ENCODE measurements around the gene KLK8.
"Not testable (repeated sequence)": the region's sequence is repeated elsewhere in the genome, so short reads cannot be mapped to it uniquely, and the experiment has no call there.

The KLK8 gene

DNA sequence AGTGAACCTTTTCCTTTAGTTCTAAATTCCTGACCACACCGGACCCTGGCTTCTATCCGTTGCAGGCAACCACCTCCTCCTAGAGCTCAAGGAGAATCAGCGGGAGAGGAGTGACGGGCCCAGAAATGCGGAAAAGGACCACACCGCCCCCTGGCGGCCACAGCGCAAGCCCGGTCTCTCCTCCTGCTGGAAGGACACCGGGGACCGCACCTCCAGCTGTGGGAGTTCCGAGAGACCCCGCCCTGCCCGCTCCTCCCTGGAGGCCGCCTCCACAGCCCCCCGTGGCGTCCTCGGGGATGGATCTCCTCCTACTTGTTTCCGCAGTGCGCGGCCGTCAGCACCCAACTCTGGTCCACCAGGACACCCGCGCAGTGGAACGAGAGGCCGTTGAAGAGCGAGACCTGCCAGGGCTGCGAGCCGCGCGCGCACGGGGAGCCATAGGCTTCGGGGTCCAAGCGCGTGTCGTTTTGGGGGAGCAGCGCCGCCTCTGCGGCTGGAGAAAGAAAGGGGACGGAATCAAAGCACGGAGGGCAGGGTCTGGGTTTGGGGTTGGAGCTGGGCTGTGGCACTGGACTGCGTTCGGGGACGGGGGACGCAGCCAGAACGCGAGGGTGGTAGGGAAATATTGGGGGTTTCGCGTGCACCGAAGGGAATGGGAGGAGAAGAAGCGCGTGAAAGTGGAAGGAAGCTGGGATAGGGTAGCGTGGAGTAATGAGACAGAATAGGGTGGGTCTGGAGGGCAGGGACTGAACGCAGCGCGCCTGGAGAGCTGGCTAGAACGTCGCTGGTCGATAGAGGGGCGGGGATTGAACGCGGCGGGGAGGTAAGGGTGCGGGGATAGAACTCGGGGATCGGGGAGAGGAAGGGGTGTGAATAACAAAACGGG is 15.6 kb upstream of the KLK8 start:
- peak; percentile 54 for DNase-seq

DNA sequence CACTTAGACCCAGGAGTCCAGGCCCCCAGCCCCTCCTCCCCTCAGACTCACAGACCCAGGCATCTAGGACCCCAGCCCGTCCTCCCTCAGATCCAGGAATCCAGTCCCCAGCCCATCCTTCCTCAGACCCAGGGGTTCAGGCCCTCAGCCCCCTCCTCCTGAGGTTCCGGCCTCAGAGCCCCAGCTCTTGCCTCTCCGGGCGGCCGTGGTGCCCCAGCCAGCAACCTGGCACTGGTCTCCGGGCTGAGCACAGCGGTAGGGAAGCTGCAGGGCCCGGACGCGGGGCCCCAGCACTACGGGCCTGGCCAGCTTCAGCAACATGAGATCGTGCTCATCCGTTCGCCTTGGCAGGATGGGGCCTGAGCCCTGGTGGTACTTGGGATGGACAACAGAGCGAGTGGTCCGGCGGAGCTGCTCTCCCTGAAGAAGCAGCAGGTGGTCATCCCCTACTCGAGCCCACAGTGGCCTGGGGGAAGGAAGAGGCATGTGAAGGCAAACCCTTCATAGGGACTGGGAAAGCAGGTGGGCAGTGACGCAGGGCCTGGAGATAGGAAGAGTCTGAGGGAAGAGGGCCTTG is 14.4 kb upstream of the KLK8 start:
- no peak for DNase-seq

DNA sequence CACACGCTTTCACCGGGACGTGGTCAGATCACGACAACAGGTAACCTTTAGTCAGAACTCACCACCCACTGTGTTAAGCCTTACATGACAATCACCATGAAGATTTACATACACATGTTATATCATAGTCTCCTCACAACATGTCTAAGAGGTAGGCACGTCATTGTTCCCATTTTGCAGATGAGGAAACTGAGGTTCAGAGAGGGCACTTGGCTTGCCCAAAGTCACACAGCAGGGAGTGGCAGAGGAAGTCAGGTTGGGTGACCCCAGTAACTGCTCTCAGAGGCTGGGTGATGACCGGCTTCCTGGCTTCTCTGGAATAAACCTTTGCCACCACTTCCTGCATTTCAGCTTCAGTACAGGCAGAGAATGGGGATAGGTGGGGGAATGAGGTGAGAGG is 12.8 kb upstream of the KLK8 start:
- no peak for DNase-seq

DNA sequence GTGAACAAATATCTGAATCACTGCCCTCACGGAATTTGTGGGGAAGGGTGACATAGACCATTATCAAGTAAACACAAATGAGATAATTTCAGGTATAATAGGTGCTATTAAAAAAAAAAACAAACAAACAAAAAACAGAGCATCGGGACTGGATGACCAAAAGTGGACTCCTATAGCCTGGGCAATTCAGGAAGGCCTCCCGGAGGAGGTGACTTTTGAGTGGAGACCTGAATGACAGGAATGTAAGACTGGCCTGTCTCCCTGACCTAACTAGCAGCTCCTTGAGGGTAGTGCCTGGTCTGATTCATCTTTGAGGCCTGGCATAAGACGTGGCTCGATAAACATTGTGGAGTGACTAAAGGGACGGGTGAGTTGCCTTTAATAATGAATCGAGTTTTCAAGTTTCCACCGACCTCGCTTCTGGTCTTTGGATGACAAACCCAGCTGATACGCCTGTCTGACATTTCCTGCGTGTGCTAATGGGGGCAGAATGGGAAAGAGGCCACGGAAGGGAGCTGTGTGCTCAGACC is 11.3 kb upstream of the KLK8 start:
- no peak for DNase-seq

DNA sequence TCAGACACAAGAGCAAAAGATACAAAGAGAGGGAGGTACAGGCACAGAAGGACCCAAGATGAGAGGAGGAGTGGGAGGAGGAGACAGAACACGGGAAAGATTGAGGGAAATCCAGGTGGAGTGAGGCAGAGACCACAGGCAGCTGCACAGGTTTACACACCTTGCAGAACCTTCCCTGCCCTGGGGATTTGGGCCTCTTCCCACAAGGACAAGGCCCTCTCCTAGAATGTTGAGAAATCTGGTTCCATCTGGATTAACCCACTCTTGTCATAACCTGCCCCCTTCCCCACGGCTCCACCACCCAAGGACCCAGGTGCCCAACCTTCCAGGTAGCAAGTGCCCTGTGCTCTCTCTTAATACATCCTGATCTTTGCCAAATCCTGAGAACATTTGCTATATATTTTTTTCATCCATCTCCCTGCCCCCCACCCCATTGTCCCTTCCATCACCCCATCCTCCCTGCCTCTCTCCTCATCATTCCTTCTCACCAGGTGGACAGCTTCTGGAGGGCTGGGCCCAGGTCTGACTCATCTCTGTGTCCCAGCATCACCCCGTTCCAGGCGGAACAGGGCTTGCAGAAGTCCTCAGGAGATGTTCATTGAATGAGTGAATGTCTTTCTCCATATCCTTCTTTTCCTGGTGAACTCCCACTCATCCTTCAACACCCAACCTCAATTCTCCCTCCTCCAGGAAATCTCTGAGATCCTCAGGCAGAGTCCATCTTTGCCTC is 8.8 kb upstream of the KLK8 start:
- DNase-seq: no peak

DNA sequence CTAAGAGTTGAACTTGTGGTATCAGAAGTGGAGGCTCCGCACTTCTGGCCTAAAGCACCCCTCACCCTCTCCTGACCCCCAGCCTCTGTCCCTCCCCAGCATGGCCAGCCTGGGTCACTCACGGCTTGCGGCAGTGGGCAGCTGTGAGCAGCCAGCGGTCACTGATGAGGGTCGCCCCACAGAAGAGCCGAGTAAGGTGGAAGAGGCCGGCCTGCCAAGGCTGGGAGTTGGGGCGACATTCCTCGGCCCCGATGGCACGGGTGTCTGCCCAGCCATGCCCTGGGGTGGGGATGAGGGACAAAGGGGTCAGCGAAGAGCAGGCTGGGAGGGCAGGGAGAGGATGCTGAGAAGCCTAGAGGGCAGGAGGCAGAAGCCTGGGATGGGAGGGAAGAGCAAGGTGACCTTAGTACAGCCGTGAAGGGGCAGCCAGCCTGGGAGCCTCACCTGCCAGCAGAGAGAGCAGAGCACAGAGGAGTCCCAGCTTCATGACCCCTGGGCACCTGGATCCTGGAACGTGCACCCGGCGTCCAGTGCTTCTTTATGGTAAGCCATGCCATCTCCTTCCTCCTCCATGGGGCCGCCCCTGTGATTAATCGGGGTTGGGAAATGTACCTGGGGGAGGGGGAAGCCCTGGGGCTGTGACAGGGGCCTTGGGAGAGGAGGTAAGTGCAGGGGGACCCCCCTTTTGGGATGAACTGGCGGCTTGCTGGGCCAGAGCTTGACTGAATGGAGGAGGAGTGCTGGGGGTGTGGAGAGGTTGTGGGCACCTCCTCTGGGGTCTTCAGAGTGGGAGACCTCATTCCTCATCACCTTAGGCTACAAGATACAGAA is 7.9 kb upstream of the KLK8 start:
- DNase-seq: no peak

DNA sequence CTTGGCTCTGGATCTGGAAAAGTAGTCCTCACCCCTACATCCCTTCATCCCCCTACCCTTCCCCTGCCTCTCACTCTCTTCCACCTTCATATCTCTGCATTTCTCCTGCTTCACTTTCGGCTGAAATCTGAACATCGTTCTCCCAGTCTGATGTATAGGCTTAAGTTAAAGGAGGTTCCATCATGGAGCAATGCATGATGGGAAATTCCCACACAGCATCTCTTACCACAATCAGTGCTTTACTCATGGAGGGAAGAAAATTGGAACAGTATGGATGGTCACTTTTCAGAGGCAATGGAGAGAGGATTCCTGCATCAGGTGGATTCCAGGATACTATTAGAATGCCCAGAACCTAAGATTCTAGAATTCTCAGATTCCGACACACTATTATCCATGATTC is 6.1 kb upstream of the KLK8 start:
- DNase-seq: no peak

DNA sequence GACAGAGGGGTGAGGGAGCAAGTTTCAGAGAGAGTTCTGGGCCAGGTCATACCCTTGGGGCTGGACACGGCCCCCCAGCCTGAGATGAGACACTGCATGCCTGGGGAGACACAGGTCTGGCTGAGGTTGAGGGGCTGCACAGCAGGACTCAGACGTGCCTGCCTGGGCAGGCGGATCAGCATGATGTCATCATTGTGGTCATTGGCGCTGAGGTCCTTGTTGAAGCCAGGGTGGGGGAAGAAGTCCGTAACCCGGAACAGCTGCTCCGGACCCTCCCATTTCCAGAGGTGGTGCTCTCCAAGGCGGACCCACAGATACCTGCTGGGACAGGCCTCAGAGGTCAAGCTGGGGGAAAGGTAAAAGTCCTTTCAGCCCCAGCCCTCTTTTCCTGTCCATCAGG is 5.0 kb upstream of the KLK8 start:
- DNase-seq: no peak

DNA sequence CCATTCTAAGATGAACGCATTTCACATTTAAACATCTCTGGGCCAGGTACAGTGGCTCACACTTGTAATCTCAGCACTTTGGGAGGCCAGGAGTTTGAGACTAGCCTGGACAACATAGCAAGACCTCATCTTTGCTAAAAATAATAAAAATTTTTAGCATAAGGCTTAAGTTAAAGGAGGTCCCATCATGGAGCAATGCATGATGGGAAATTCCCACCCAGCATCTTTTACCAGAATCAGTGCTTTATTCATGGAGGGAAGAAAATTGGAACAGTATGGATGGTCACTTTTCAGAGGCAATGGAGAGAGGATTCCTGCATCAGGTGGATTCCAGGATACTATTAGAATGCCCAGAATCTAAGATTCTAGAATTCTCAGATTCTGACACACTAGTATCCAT is 3.8 kb upstream of the KLK8 start:
- DNase-seq: no peak

DNA sequence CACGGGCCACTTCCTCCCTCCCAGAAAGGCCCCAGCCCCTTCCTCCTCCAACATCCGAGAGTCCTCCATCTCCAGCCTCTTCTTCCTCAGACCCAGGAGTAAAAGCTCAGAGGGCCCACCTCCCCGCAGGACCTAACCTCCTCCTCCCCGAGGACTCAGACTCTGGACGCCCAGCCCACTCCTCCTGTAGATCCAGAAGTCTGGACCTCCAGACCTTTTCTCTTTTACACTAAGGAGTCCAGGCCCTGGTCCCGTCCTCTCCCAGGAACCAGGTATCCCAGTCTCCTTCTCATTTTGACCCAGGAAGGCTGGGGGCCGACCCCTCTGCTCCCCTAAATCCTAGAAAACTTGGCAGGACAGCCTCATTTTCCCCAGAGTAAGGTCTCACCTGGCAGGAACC is 1.9 kb upstream of the KLK8 start:
- DNase-seq: no peak

DNA sequence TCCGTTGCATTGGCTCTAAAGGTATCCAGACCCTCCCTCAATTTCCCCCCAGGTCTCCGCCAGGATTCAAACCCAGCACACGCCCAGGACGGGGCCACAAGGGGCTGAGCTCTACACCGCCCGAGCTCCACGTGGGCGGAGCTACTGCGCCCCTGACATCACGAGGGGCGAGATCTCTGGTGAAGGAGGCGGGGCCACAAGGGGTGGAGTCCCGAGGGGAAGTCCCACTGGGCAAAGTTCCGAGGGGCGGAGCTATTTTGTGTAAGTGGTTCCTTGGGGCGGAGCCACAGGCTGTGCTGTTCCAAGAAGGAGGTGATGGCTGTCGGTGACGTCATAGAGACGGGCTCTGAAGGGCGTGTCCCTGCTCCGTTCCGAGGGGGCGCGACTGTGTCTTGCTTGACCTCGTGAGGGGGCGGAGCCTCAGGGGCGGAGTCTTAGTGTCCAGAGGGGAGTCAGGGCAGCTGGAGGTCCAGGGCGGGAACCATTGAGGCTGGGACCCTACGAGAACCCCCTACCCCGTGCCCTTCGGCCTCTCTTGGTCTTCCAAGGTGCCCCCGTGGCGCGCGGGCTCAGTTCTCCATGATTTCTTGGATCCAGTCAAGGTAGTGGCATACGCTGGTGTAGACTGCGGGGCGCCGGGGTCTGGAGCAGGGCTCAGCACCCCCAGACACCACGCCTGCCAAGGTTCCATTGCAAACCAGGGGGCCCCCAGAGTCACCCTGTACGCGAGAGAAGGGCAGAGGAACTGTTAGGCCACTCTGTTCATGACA is 1.3 kb upstream of the KLK8 start:
- DNase-seq: peak; percentile 40

DNA sequence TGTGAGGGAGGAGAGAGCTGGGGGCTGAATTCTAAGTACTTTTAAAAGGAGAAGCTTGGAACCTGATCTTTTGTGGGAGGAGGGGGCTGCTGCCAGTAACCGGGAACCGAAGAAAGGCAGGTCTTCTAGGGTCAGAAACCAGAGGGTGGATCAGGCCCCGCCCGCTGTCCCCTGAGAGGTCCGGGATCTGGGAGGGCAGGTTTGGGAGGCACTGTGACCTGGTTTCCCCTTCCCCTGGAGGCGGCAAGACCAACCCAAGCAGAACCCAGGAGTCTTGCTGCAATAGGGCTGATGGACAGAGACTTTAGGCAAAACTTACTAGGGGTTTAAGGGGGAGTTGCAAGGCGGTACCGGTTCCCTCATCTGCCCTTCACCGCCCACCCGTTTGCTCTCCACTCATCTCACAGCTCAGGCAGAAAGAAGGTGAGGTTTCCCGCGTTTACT is 707 bp upstream of the KLK8 start:
- no peak for DNase-seq

DNA sequence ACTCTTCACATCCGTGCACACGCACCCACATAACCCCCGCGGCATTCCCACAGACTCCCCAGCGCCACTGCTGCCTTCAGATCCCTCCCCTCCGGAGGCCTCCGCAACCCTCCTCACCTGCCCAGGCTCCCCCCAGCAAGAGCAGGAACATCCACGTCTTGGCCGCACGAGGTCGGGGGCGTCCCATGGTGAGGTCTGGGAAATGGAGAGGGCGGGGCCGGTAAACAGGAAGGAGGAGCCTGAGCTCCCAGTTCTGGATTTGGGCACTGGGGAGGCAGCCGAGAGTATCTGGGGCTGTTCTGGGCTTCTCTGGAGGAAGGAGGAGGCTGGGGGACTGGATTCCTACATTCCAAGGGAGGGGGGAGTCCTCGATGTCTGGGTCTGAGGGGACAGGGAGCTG is 423 bp downstream of the KLK8 start:
- DNase-seq: no peak

DNA sequence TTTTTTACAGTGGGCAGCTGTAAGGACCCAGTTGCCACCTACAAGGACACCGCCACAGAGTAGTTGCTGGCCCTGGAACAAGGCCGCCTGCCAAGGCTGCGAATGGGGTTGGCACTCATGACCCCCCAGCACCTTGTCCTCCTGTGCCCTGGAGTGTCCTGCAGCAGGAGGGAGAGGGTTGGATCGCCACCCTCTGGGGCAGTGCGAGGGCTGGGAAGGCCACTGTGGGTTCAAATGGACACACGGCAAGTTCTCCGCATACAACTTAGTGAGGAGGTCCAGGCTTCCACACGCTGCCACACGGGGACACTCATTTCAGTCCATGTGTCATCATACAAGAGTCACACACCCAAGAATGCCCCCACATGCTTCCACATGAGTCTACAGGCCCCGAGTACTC is 978 bp downstream of the KLK8 start:
- no peak for DNase-seq

DNA sequence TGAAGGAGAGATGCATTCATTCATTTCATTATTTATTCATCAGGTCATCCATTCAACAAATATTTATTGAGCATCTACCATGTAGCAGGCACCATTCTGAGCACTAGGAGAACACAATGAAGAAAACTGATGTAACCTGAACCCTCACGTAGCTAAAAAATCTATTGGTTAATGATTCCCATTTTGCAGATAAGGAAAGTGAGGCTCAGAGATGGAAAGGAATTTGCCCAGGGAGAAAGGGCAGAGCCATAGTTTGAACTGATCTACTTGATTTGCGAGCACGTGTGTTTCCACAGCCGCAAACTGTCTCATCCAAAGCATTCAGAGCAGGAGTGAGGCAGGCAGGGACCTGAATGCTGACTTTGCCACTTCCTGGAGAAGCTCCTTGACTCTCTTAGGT is 2.7 kb downstream of the KLK8 start:
- DNase-seq: no peak

DNA sequence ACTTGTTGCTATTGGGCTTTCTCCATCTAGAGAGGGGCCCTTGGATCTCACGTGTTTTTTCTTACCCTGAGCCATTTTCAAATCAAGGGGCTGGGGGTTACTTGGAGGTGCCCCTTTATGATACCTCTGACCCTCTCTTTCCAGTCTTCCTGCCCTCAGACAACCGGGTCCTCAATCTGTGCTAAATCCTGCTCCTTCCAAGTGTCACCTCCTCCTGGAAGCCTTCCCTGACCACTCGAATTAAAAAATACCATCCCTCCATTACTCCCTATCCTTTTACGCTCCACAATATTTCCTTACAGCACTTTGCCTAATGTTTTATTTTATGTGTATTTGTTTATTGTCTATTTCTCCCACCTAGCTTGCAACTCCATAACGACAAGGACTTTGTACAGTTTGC is 3.3 kb downstream of the KLK8 start:
- no peak for DNase-seq

DNA sequence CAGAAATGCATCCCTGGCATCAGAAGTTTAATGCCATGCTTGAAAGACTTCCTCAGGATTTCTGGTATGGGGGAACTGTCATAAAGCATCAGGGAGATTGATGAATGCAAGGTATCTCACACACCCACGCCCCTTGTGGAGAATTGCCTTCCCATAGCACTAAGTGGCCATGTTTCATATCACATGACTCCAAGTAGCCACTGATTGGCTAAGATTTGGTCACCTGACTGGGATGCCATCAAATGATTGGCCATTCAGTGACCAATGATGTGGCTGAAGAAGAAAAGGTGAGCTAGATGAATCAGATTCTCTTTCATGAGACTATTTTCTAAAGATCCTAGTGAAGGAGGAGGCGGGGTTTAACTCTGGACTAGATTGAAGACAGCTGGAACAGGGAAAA is 7.3 kb downstream of the KLK8 start:
- no peak for DNase-seq

DNA sequence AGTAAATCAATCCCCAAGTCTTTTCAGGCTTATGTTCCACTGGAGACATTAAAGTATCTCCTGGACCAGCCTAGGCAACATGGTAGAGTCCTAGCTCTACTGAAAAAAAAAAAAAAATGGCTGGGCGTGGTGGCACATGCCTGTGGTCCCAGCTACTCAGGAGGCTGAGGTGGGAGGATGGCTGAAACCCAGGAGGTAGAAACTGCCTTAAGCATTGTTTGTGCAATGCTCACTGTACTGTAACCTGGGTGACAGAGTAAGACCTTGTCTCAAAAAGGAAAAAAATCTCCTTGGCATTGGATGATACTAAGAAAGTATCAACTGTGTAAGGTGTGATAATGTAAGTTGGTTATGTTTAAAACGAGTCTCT is 8.8 kb downstream of the KLK8 start:
- no peak for DNase-seq

DNA sequence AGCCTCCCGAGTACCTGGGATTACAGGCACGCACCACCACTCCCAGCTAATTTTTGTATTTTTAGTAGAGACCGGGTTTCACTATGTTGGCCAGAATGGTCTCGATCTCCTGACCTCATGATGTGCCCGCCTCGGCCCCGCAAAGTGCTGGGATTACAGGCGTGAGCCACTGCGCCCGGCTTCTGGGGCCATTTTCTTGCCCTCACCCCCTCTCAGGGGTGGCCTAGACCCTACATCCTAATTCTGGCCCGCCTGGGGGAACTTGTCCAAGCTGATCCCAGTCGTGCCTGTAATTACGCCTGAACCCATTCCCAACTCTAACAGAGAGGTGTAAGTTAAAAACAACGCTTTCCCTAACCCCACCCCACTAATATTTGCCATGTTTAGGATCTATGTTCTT is 17.0 kb downstream of the KLK8 start:
- DNase-seq: not testable (repeated sequence)

DNA sequence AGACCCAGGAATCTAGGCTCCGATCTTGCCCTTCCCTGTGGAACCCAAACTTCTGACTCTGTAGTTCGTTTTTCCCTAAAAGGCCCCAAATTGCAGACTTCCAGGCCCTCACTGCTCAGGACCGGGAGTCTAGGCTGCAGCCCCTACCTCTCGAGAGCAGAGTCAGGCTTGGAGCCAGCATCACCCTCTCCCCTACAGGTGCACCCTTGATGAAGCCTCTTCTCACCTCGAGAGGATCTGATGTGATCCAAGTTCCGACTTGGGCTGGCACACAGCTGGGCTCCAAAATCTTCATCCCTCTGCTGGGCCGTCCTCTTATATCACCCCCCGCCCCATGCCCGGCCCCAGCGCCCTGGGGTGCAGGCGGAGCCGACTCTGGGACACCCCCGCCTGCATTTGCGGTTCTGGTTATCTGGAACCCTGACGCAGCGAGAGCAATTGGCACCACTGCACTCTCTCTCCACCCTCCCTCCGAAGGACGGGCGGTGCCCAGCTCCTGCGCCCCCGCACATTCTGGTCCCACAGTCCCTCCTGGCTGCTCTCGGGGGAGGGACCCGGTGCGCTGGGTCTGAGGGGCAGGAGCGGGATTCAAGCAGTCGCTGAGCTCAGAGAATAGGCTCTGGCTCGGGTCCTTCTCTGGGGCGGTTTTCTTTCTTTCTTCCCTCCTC is 17.6 kb downstream of the KLK8 start, which contains the start of gene KLK7:
Gene KLK7 (minus strand): TSS at position 293 of the 668 bp plus-strand sequence. CDS start 1,518 bp downstream, outside the sequence.
- no peak for DNase-seq

DNA sequence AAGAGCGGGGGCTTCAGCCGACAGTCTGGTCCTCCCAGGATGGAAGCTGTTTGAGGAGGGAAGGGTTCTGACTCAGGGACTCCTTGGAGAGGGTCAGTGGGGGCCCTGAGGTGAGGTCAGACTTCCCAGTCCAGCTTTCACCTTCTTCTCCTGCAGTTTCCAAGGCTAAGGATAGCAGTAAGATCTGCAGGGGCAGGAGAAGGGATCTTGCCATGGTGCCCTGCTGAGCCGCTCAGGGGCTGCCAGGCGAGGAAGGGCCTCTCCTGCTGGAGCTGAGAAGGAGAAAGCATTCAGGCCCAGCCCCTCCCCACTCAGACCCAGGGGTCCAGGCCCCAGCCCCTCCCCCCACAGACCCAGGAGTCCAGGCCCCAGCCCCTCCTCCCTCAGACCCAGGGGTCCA is 19.2 kb downstream of the KLK8 start:
- DNase-seq: no peak
